ENCODE results near the gene POLD4. TPM values are rescaled to one million over a fixed set of nuclear protein-coding genes. Genes with fewer than 3 reads are reported as not detected.

The POLD4 gene
- total RNA-seq, 1 donor from 2014 or later: 3.7 TPM

GRCh38 chr11:67366961-67367760, 13.8 kb upstream of the POLD4 start:
- no peak for TF ChIP-seq CTCF (conservative IDR thresholded peaks at IDR 0.05)
- Mint-ChIP-seq H3K27ac (ENCODE audit: unreplicated experiment) (no peak overlapping the region), H3K4me3 (no peak overlapping the region), H3K9me3 (no peaks in the 10 kb centered on the region), H3K4me1 (peaks cover 22% of the 10 kb centered on the region), H3K27me3 (ENCODE audit: low read depth) (peaks cover 22% of the 10 kb centered on the region), H3K36me3 (ENCODE audit: low read depth) (no peaks in the 10 kb centered on the region)
- no peak for DNase-seq (ENCODE audit: low read depth, low spot score)

GRCh38 chr11:67366546-67366945, 13.2 kb upstream of the POLD4 start:
- no peaks in the 10 kb centered on the region for H3K36me3 Mint-ChIP-seq (ENCODE audit: low read depth)
- no peak for DNase-seq (ENCODE audit: low read depth, low spot score)
- H3K9me3 Mint-ChIP-seq: no peaks in the 10 kb centered on the region
- peaks cover 17% of the 10 kb centered on the region for H3K27me3 Mint-ChIP-seq (ENCODE audit: low read depth)
- TF ChIP-seq CTCF (conservative IDR thresholded peaks at IDR 0.05): no peak
- no peak overlapping the region for H3K4me3 Mint-ChIP-seq
- peaks cover 17% of the 10 kb centered on the region for H3K4me1 Mint-ChIP-seq
- no peak overlapping the region for H3K27ac Mint-ChIP-seq (ENCODE audit: unreplicated experiment)

- Mint-ChIP-seq H3K36me3 (ENCODE audit: low read depth) (no peaks in the 10 kb centered on the region), H3K9me3 (no peaks in the 10 kb centered on the region), H3K4me1 (peaks cover 10% of the 10 kb centered on the region), H3K27ac (ENCODE audit: unreplicated experiment) (peak overlapping the region; percentile 52), H3K27me3 (ENCODE audit: low read depth) (peaks cover 12% of the 10 kb centered on the region), H3K4me3 (no peak overlapping the region)
- DNase-seq (ENCODE audit: low read depth, low spot score): no peak
- no peak for TF ChIP-seq CTCF (conservative IDR thresholded peaks at IDR 0.05)
Measured at GRCh38 chr11:67365736-67366444, 12.5 kb upstream of the POLD4 start.

- Mint-ChIP-seq H3K4me3 (no peak overlapping the region), H3K36me3 (ENCODE audit: low read depth) (no peaks in the 10 kb centered on the region), H3K27me3 (ENCODE audit: low read depth) (peaks cover 7% of the 10 kb centered on the region), H3K4me1 (peaks cover 5% of the 10 kb centered on the region), H3K27ac (ENCODE audit: unreplicated experiment) (no peak overlapping the region), H3K9me3 (no peaks in the 10 kb centered on the region)
- no peak for TF ChIP-seq CTCF (conservative IDR thresholded peaks at IDR 0.05)
- no peak for DNase-seq (ENCODE audit: low read depth, low spot score)
Measured at GRCh38 chr11:67364783-67365722, 11.7 kb upstream of the POLD4 start.

GRCh38 chr11:67364169-67364568, 10.8 kb upstream of the POLD4 start:
- TF ChIP-seq CTCF (conservative IDR thresholded peaks at IDR 0.05): no peak
- Mint-ChIP-seq H3K27me3 (ENCODE audit: low read depth) (peaks cover 7% of the 10 kb centered on the region), H3K4me3 (no peak overlapping the region), H3K36me3 (ENCODE audit: low read depth) (no peaks in the 10 kb centered on the region), H3K27ac (ENCODE audit: unreplicated experiment) (no peak overlapping the region), H3K4me1 (peaks cover 5% of the 10 kb centered on the region), H3K9me3 (no peaks in the 10 kb centered on the region)
- DNase-seq (ENCODE audit: low read depth, low spot score): no peak
